Measurements from ENCODE around the gene TSHZ2.
A peak's percentile ranks its signal among the peaks of the same experiment; 100 is the strongest.

The TSHZ2 gene

DNA sequence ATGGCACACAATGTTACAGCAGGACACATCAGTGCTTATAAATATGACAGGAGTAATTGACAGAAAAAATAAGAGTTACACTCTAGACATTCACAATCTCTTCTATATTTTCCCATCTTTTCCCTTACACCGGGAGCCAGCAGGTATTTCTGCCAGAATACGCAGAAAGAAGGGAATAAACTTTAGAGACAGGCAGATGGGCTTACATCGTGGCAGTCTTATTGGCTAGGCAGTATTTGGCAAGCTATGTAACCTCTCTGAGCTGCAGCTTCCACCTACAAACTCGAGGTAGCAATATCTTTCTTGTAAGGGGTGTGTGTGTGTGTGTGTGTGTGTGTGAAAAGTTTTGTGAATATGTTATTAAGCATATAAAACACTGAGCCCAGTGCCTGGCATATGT is 33.0 kb upstream of the TSHZ2 start:
- Histone ChIP-seq H3K4me1 (ENCODE audit: control insufficient read depth, insufficient read depth, low read length, poor library complexity, severe bottlenecking) (peaks cover 6% of the 10 kb centered on the region), H3K4me3 (ENCODE audit: extremely low read depth, insufficient read depth, low read length, poor library complexity, severe bottlenecking) (no peak overlapping the region), H3K9me3 (ENCODE audit: control insufficient read depth, low read length) (no peaks in the 10 kb centered on the region), H3K36me3 (ENCODE audit: control insufficient read depth, insufficient read depth, low read length) (no peaks in the 10 kb centered on the region), H3K27ac (ENCODE audit: low read depth, low read length, severe bottlenecking) (no peak overlapping the region)
- WGBS, 2 experiments (ENCODE audit: insufficient coverage in 2 of 2): 100% methylated on average over 2 of the region's 4 CpGs

DNA sequence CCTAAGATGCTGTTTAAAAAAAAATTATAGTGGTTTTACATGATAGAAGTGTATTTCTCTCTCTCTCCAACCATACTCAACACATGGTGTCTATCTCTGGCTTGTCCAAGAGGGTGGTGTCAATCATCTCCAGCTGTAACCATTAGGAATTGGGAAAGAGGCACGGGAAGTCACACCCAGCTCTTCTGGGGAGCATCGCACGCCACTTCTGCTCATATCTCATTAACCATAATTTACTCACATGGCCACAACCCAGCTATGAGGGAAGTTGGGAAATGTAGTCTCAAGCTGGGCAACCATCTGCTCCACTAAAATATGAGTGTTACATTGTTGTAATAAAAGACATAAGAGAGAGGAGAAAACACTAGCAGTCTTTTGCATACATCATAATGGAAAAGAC is 30.4 kb upstream of the TSHZ2 start:
- no CpG with 5 or more reads among the region's 3 CpGs for WGBS, 2 experiments (ENCODE audit: insufficient coverage in 2 of 2)

DNA sequence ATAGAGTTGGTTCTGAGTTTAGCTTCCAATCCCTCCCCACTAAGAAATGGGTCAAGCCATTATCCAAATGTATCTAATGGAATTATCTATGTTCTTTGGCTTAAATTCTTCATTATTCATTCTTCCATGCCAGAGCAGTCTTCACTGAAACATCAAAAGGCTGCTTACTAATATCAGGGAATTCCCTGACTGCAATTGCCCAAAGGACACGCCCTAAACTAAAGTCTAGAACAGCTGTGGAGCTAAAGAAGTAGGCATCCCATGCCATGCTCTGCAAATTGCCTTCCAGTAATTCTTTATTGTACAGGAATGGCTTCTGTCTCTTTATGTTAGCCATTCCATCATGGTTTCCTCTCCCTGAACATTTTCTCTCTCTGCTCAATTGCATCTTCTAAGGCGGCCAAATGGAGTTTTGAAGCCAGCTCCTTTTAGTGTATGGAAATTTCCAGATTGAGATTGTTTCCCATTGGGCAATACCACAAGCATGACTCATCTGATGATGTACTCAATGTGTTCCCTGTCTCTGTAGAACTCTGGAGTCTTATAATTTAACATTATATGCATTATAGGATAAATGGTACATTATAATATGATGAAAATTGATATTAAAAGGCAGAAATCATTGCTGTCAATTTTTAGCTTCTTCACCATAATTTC is 28.8 kb upstream of the TSHZ2 start:
- 89 to 100% methylated on average over 1 of the region's 2 CpGs for WGBS, 2 experiments (ENCODE audit: insufficient coverage in 2 of 2)
- Histone ChIP-seq H3K9me3 (ENCODE audit: control insufficient read depth, low read length) (no peaks in the 10 kb centered on the region), H3K27ac (ENCODE audit: low read depth, low read length, severe bottlenecking) (no peak overlapping the region), H3K4me3 (ENCODE audit: extremely low read depth, insufficient read depth, low read length, poor library complexity, severe bottlenecking) (no peak overlapping the region), H3K36me3 (ENCODE audit: control insufficient read depth, insufficient read depth, low read length) (no peaks in the 10 kb centered on the region), H3K4me1 (ENCODE audit: control insufficient read depth, insufficient read depth, low read length, poor library complexity, severe bottlenecking) (peaks cover 6% of the 10 kb centered on the region)

More for the DNA sequence above, 30.4 kb upstream of the TSHZ2 start:
- H3K4me1 ChIP-seq (ENCODE audit: control insufficient read depth, insufficient read depth, low read length, poor library complexity, severe bottlenecking): peaks cover 6% of the 10 kb centered on the region
- H3K4me3 ChIP-seq (ENCODE audit: extremely low read depth, insufficient read depth, low read length, poor library complexity, severe bottlenecking): no peak overlapping the region
- H3K36me3 ChIP-seq (ENCODE audit: control insufficient read depth, insufficient read depth, low read length): no peaks in the 10 kb centered on the region
- no peaks in the 10 kb centered on the region for H3K9me3 ChIP-seq (ENCODE audit: control insufficient read depth, low read length)
- no peak overlapping the region for H3K27ac ChIP-seq (ENCODE audit: low read depth, low read length, severe bottlenecking)

DNA sequence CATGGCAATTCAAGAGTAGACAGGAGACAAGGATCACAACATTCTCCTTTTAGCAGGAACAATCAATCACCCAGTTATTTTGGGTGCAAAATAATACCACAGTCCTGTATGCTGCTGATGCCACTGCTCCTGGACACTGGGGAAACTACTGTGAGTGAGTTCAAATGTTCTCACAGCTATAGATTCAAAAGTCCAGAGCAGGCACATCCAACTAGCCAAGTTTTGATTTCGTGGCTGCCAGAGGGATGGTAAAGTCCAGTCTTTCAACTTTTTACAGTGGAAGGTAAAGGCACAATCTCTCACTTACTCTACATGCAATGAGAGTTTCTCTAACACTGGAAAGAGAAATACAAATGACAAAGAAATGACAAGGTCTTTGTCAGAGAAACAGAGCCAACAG is 26.9 kb upstream of the TSHZ2 start:
- Histone ChIP-seq H3K27ac (ENCODE audit: low read depth, low read length, severe bottlenecking) (no peak overlapping the region), H3K9me3 (ENCODE audit: control insufficient read depth, low read length) (no peaks in the 10 kb centered on the region), H3K4me1 (ENCODE audit: control insufficient read depth, insufficient read depth, low read length, poor library complexity, severe bottlenecking) (peaks cover 6% of the 10 kb centered on the region), H3K36me3 (ENCODE audit: control insufficient read depth, insufficient read depth, low read length) (no peaks in the 10 kb centered on the region), H3K4me3 (ENCODE audit: extremely low read depth, insufficient read depth, low read length, poor library complexity, severe bottlenecking) (no peak overlapping the region)
- WGBS, 2 experiments (ENCODE audit: insufficient coverage in 2 of 2): no CpG with 5 or more reads among the region's 1 CpG

DNA sequence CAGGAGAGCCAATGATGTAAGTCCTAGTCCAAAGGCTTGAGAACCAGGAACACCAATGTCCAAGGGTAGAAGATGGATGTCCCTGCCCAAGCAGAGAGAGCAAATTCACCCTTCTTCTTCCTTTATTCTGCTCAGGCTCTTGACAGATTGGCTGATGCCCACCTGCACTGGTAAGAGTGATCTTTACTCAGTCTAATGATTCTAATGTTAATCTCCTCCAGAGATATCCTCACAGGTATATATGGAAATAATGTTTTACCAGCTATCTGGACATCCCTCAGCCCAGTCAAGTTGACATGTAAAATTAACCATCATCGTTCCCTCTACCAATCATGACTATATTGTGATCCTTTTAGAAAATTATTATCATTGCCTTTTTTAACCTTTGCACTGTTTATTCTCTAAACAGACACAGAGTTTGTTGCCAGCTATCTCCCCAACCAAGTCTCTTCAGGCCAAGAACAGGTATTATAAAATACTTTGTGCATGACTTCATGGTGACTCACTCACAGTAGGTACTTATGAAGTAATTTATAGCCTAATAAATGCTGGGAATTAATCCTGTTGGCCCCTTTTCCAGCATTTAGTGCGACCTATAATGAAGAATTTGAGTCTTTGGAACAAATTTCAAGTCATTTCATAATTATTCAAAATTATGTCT is 26.2 kb upstream of the TSHZ2 start:
- Histone ChIP-seq H3K4me3 (ENCODE audit: extremely low read depth, insufficient read depth, low read length, poor library complexity, severe bottlenecking) (no peak overlapping the region), H3K36me3 (ENCODE audit: control insufficient read depth, insufficient read depth, low read length) (no peaks in the 10 kb centered on the region), H3K9me3 (ENCODE audit: control insufficient read depth, low read length) (no peaks in the 10 kb centered on the region), H3K4me1 (ENCODE audit: control insufficient read depth, insufficient read depth, low read length, poor library complexity, severe bottlenecking) (peaks cover 6% of the 10 kb centered on the region), H3K27ac (ENCODE audit: low read depth, low read length, severe bottlenecking) (no peak overlapping the region)
- 100% methylated on average over 1 of the region's 2 CpGs for WGBS, 2 experiments (ENCODE audit: insufficient coverage in 2 of 2)

DNA sequence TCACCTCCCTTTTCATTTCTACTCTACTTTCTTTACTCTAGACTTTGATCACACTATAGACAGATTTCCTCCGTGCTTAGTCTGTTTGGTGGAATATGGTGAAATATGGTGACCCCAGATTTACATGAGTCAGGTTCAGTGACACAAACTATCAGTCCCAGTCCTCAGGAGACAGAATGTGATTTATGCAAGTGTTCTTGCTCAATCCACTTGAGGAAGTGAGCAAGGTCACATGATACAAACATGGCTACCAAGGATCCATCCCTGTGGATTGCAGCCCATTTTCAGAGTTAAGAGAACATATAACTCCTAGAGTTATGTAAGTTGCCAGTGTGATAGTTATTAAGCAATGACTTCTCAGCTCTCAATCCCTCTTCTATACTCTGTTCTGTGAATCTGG is 23.7 kb upstream of the TSHZ2 start:
- Histone ChIP-seq H3K36me3 (ENCODE audit: control insufficient read depth, insufficient read depth, low read length) (no peaks in the 10 kb centered on the region), H3K4me3 (ENCODE audit: extremely low read depth, insufficient read depth, low read length, poor library complexity, severe bottlenecking) (no peak overlapping the region), H3K9me3 (ENCODE audit: control insufficient read depth, low read length) (no peaks in the 10 kb centered on the region), H3K4me1 (ENCODE audit: control insufficient read depth, insufficient read depth, low read length, poor library complexity, severe bottlenecking) (no peaks in the 10 kb centered on the region), H3K27ac (ENCODE audit: low read depth, low read length, severe bottlenecking) (no peak overlapping the region)
- no CpG with 5 or more reads among the region's 1 CpG for WGBS, 2 experiments (ENCODE audit: insufficient coverage in 2 of 2)

DNA sequence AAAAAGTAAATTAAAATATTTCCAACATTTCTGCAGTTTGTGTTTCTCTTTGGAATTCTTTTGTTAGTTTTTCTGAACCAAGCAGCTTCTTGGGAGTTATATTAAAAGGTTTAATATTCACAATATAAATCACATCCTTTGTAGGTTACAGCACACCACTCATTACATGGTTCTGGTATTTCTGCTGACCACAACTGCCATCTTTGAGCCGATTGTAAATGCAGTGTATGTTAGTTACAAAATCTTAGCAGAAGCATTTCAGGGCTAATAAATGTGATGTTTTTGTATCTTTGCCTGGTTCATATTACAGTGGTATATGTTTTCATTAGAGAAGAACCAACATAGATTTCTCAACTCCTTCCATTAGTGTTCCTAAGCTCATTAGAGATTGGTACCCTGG is 19.1 kb upstream of the TSHZ2 start:
- Histone ChIP-seq H3K4me3 (ENCODE audit: extremely low read depth, insufficient read depth, low read length, poor library complexity, severe bottlenecking) (no peak overlapping the region), H3K27ac (ENCODE audit: low read depth, low read length, severe bottlenecking) (no peak overlapping the region), H3K36me3 (ENCODE audit: control insufficient read depth, insufficient read depth, low read length) (no peaks in the 10 kb centered on the region), H3K9me3 (ENCODE audit: control insufficient read depth, low read length) (no peaks in the 10 kb centered on the region), H3K4me1 (ENCODE audit: control insufficient read depth, insufficient read depth, low read length, poor library complexity, severe bottlenecking) (no peaks in the 10 kb centered on the region)
- WGBS, 2 experiments (ENCODE audit: insufficient coverage in 2 of 2): no CpG with 5 or more reads among the region's 1 CpG

DNA sequence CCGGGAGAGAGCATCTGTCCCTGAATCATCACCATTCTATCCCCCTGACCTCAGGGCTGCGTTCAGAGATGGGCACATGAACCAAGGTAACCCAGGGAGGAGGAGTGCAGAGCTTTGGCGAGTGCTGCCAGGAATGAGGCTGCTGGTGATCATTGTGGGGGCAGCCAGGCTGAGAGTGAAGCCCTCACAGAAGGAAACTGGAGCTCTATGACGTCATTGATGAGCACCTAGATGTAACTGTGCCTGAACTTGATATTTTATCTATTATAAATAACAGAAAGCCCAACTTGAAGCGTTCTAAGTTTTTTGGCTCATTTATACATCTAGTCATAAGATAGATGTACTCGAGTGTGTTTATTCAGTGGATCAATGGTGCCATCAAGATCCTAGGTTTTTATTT is 17.3 kb upstream of the TSHZ2 start:
- WGBS, 2 experiments (ENCODE audit: insufficient coverage in 2 of 2): 81 to 92% methylated on average over 3 of the region's 6 CpGs
- Histone ChIP-seq H3K9me3 (ENCODE audit: control insufficient read depth, low read length) (no peaks in the 10 kb centered on the region), H3K4me3 (ENCODE audit: extremely low read depth, insufficient read depth, low read length, poor library complexity, severe bottlenecking) (no peak overlapping the region), H3K4me1 (ENCODE audit: control insufficient read depth, insufficient read depth, low read length, poor library complexity, severe bottlenecking) (no peaks in the 10 kb centered on the region), H3K27ac (ENCODE audit: low read depth, low read length, severe bottlenecking) (no peak overlapping the region), H3K36me3 (ENCODE audit: control insufficient read depth, insufficient read depth, low read length) (no peaks in the 10 kb centered on the region)

DNA sequence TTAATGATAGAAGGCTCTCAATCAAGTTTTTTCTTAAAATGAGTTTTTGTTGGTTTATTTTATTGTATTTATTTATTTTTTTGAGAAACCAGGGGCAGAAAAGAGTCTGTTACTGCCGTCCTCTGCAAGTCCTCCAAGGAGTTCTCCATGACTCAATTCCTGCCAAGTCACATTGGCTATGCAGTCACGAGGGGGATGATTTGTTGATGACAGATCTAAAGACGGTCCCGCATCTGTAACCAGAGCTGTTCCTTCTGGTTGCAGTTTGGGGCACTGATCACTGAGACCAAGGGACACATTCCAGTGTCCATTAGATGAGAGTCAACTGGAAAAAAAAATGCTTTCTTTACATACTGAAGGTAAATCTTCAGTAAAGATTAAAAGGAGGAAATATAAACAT is 13.9 kb upstream of the TSHZ2 start:
- 76% methylated on average over 3 of the region's 4 CpGs; no CpG with 5 or more reads in 1 of the 2 experiments for WGBS, 2 experiments (ENCODE audit: insufficient coverage in 2 of 2)
- peak overlapping the region; percentile 32 for H3K27ac ChIP-seq (ENCODE audit: low read depth, low read length, severe bottlenecking)
- no peaks in the 10 kb centered on the region for H3K9me3 ChIP-seq (ENCODE audit: control insufficient read depth, low read length)
- H3K4me3 ChIP-seq (ENCODE audit: extremely low read depth, insufficient read depth, low read length, poor library complexity, severe bottlenecking): no peak overlapping the region
- no peaks in the 10 kb centered on the region for H3K36me3 ChIP-seq (ENCODE audit: control insufficient read depth, insufficient read depth, low read length)
- no peaks in the 10 kb centered on the region for H3K4me1 ChIP-seq (ENCODE audit: control insufficient read depth, insufficient read depth, low read length, poor library complexity, severe bottlenecking)

DNA sequence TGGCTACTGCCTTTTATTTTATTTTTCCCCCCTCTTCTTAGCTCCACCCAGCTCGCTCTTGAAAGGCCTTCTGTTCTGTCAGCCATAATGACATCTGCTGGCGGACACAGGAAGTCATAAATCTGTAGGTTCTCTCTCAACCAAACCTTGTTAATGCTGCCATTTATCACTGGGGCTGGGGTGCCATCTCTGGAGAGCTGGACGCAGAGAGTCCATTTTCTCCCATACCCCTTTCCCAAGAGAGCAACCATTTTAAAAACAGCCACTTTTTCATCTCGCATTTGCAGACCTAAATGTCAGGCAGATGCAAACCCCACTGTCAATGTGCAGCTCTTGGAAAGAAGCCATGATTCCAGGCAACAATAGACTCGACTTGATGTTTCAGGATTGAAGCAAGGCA is 13.0 kb upstream of the TSHZ2 start:
- Histone ChIP-seq H3K4me1 (ENCODE audit: control insufficient read depth, insufficient read depth, low read length, poor library complexity, severe bottlenecking) (no peaks in the 10 kb centered on the region), H3K36me3 (ENCODE audit: control insufficient read depth, insufficient read depth, low read length) (no peaks in the 10 kb centered on the region), H3K9me3 (ENCODE audit: control insufficient read depth, low read length) (no peaks in the 10 kb centered on the region), H3K27ac (ENCODE audit: low read depth, low read length, severe bottlenecking) (peak overlapping the region; percentile 66), H3K4me3 (ENCODE audit: extremely low read depth, insufficient read depth, low read length, poor library complexity, severe bottlenecking) (no peak overlapping the region)
- 79 to 92% methylated on average over 4 to 5 of the region's 5 CpGs for WGBS, 2 experiments (ENCODE audit: insufficient coverage in 2 of 2)

DNA sequence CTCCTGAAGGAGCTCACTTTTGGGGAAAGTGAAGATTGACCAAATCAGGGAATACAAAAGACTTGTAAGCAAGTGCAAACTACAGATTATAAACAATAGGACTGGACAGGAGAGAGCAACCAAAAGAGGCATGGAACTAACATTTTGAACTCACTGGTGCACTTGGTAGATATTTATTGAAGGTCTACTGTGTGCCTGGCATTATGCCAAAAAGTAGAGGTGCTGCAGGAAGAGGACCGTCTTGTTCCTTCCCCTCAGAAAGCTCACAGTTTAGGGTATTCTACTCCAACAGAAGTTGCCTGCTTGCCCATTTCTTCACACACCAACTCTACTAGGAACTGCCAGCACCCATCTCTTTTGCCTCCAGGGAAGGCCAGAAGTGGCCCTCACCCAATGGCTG is 10.0 kb upstream of the TSHZ2 start:
- no CpG with 5 or more reads among the region's 1 CpG for WGBS, 2 experiments (ENCODE audit: insufficient coverage in 2 of 2)
- H3K4me3 ChIP-seq (ENCODE audit: extremely low read depth, insufficient read depth, low read length, poor library complexity, severe bottlenecking): no peak overlapping the region
- H3K4me1 ChIP-seq (ENCODE audit: control insufficient read depth, insufficient read depth, low read length, poor library complexity, severe bottlenecking): no peaks in the 10 kb centered on the region
- H3K27ac ChIP-seq (ENCODE audit: low read depth, low read length, severe bottlenecking): no peak overlapping the region
- H3K36me3 ChIP-seq (ENCODE audit: control insufficient read depth, insufficient read depth, low read length): no peaks in the 10 kb centered on the region
- H3K9me3 ChIP-seq (ENCODE audit: control insufficient read depth, low read length): no peaks in the 10 kb centered on the region
